ENCODE data around the gene XXYLT1. TPM values are rescaled to one million over a fixed set of nuclear protein-coding genes. Genes with fewer than 3 reads are reported as not detected.

The XXYLT1 gene
- total RNA-seq, 1 experiment from 2014 or later, result 10.9 TPM

- intact Hi-C loops (cut with micrococcal nuclease), result no loop called here
- H3K79me2 ChIP-seq (ENCODE audit: insufficient read depth, low read length), result no peaks in the 10 kb centered on the region
- CTCF ChIA-PET, result no interaction called here
Measured at GRCh38 chr3:195246581-195246995, 24.4 kb downstream of the XXYLT1 start.

More at GRCh38 chr3:195246581-195246995, 24.4 kb downstream of the XXYLT1 start:
- H3K4me3 ChIP-seq (replicated peaks in 1 of 2; ENCODE audit: low read depth in 1 of 2, low read length in 2 of 2), result no peak overlapping the region
- H3K4me1 ChIP-seq (ENCODE audit: control insufficient read depth in 1 of 2, insufficient read depth in 2 of 2, low read length in 2 of 2), result peaks cover 0 to 4% of the 10 kb centered on the region in 2 experiments; a peak in 2 of 4 replicates
- no peak for DNase-seq (ENCODE audit: low read depth, low spot score)
- ATAC-seq, result no peak
- H3K9me2 ChIP-seq (ENCODE audit: insufficient read depth), result no peaks in the 10 kb centered on the region
- TF ChIP-seq ZNF274 (IDR thresholded peaks at IDR 0.05; ENCODE audit: low read depth, low read length) (no peak), SP1 (IDR thresholded peaks at IDR 0.05; ENCODE audit: low read depth) (no peak), YY1 (IDR thresholded peaks at IDR 0.05; ENCODE audit: extremely low read depth, insufficient replicate concordance, low read depth, low read length) (no peak), ZFX (IDR thresholded peaks at IDR 0.05) (no peak), MAX (IDR thresholded peaks at IDR 0.05) (no peak), SIN3A (IDR thresholded peaks at IDR 0.05; ENCODE audit: low read depth) (no peak), REST (IDR thresholded peaks at IDR 0.05; ENCODE audit: low read depth) (no peak), EZH2phosphoT487 (IDR thresholded peaks at IDR 0.05; ENCODE audit: borderline replicate concordance) (no peak), ELF1 (IDR thresholded peaks at IDR 0.05; ENCODE audit: borderline replicate concordance, low read depth) (no peak)
- no peaks in the 10 kb centered on the region for H3K27me3 ChIP-seq (ENCODE audit: insufficient read depth, low read length)
- POLR2A ChIA-PET, result no interaction called here
- no peak overlapping the region for H3K9ac ChIP-seq (ENCODE audit: low read length)
- no TSS peak for BruUV-seq (replicated peaks)
- H3K4me2 ChIP-seq (ENCODE audit: low read length), result no peak overlapping the region
- H4K20me1 ChIP-seq (ENCODE audit: insufficient read depth), result no peaks in the 10 kb centered on the region
- H3K27ac ChIP-seq (ENCODE audit: low read depth, low read length), result no peak overlapping the region
- RAD21 ChIA-PET (ENCODE audit: low non-redundant PET in 1 of 2, low total read pairs in 2 of 2, uncharacterized antibody in 2 of 2, unreplicated experiment in 2 of 2), result no interaction called here
- no peaks in the 10 kb centered on the region for H3K9me3 ChIP-seq (ENCODE audit: control insufficient read depth in 1 of 2, insufficient read depth in 1 of 2, low read depth in 1 of 2, low read length in 2 of 2)
- no peaks in the 10 kb centered on the region for H3K36me3 ChIP-seq (ENCODE audit: control insufficient read depth in 1 of 2, insufficient read depth in 2 of 2, low read length in 2 of 2)
- H2AFZ ChIP-seq (ENCODE audit: low read depth, low read length, poor library complexity, severe bottlenecking), result no peak overlapping the region

Measured in HCT116 (cell line).